ENCODE data around the gene ZNF232.
"Not testable (repeated sequence)": the region's sequence is repeated elsewhere in the genome, so short reads cannot be mapped to it uniquely, and the experiment has no call there.

- TF ChIP-seq, protein P1, sequence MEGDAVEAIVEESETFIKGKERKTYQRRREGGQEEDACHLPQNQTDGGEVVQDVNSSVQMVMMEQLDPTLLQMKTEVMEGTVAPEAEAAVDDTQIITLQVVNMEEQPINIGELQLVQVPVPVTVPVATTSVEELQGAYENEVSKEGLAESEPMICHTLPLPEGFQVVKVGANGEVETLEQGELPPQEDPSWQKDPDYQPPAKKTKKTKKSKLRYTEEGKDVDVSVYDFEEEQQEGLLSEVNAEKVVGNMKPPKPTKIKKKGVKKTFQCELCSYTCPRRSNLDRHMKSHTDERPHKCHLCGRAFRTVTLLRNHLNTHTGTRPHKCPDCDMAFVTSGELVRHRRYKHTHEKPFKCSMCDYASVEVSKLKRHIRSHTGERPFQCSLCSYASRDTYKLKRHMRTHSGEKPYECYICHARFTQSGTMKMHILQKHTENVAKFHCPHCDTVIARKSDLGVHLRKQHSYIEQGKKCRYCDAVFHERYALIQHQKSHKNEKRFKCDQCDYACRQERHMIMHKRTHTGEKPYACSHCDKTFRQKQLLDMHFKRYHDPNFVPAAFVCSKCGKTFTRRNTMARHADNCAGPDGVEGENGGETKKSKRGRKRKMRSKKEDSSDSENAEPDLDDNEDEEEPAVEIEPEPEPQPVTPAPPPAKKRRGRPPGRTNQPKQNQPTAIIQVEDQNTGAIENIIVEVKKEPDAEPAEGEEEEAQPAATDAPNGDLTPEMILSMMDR (conservative IDR thresholded peaks at IDR 0.05; ENCODE audit: low read depth in 2 of 2) = not testable (repeated sequence)
- not testable (repeated sequence) for TF ChIP-seq POLR2AphosphoS5 (IDR thresholded peaks at IDR 0.05; ENCODE audit: low read depth); JUNB (IDR thresholded peaks at IDR 0.05; ENCODE audit: unreplicated experiment); CREB1 (CRISPR knock-in tag; IDR thresholded peaks at IDR 0.05; ENCODE audit: low read depth); EZH2 (IDR thresholded peaks at IDR 0.05; ENCODE audit: low read depth, unreplicated experiment); ZNF462 (CRISPR knock-in tag; IDR thresholded peaks at IDR 0.05); EZH2phosphoT487 (IDR thresholded peaks at IDR 0.05; ENCODE audit: unreplicated experiment); ETS1 (IDR thresholded peaks at IDR 0.05); STAT1 (IDR thresholded peaks at IDR 0.05; ENCODE audit: unreplicated experiment); ZNF114 (CRISPR knock-in tag; IDR thresholded peaks at IDR 0.05); ZNF331 (CRISPR knock-in tag; IDR thresholded peaks at IDR 0.05; ENCODE audit: low read depth); NANOG (IDR thresholded peaks at IDR 0.05; ENCODE audit: borderline replicate concordance)
- TF ChIP-seq, protein P2, sequence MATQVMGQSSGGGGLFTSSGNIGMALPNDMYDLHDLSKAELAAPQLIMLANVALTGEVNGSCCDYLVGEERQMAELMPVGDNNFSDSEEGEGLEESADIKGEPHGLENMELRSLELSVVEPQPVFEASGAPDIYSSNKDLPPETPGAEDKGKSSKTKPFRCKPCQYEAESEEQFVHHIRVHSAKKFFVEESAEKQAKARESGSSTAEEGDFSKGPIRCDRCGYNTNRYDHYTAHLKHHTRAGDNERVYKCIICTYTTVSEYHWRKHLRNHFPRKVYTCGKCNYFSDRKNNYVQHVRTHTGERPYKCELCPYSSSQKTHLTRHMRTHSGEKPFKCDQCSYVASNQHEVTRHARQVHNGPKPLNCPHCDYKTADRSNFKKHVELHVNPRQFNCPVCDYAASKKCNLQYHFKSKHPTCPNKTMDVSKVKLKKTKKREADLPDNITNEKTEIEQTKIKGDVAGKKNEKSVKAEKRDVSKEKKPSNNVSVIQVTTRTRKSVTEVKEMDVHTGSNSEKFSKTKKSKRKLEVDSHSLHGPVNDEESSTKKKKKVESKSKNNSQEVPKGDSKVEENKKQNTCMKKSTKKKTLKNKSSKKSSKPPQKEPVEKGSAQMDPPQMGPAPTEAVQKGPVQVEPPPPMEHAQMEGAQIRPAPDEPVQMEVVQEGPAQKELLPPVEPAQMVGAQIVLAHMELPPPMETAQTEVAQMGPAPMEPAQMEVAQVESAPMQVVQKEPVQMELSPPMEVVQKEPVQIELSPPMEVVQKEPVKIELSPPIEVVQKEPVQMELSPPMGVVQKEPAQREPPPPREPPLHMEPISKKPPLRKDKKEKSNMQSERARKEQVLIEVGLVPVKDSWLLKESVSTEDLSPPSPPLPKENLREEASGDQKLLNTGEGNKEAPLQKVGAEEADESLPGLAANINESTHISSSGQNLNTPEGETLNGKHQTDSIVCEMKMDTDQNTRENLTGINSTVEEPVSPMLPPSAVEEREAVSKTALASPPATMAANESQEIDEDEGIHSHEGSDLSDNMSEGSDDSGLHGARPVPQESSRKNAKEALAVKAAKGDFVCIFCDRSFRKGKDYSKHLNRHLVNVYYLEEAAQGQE (IDR thresholded peaks at IDR 0.05; ENCODE audit: unreplicated experiment) = not testable (repeated sequence)
Measured at GRCh38 chr17:5124896-5125295, 13.2 kb upstream of the ZNF232 start.

Measured in GM23338 (cell line).